HEK293T (cell line): ENCODE measurements around the gene ARL14.

Source experiments
- CTCF ChIA-PET: fragments of 350-600 bp; formaldehyde crosslinking; extraction: SDS; loops from one replicate; lab custom pipeline; 2021; ENCODE audit warnings: antibody characterized with exemption, inconsistent platforms; lab: Yijun Ruan, JAX
- POLR2A ChIA-PET: fragments of 350-600 bp; formaldehyde crosslinking; extraction: SDS; loops from one replicate; lab custom pipeline; 2020; ENCODE audit warnings: antibody characterized with exemption, inconsistent platforms; lab: Yijun Ruan, JAX
- DNase-seq: peaks from one replicate; pipeline ENCODE4 v3.0.0; 2012; ENCODE audit warnings: mixed read lengths; ENCODE audit errors: extremely low spot score
- ARNT ChIP-seq: fragments of 450-650 bp; IDR thresholded peaks from 2 replicates; pipeline ENCODE4 v1.6.1; 2017; ENCODE audit warnings: mild to moderate bottlenecking
- BHLHE40 ChIP-seq: fragments of 450-650 bp; IDR thresholded peaks from 2 replicates; pipeline ENCODE4 v1.6.1; 2016; ENCODE audit warnings: mild to moderate bottlenecking, moderate library complexity, borderline replicate concordance
- CTBP1 ChIP-seq: fragments of 450-650 bp; IDR thresholded peaks from 2 replicates; pipeline ENCODE4 v1.6.1; 2016; ENCODE audit warnings: borderline replicate concordance
- ELF4 ChIP-seq: fragments of 450-650 bp; IDR thresholded peaks from 2 replicates; pipeline ENCODE4 v1.6.1; 2017; ENCODE audit warnings: antibody characterized with exemption
- FOXA1 ChIP-seq: fragments of 450-650 bp; IDR thresholded peaks from 2 replicates; pipeline ENCODE4 v1.6.1; 2016; ENCODE audit warnings: mild to moderate bottlenecking
- FOXK2 ChIP-seq: fragments of 450-650 bp; IDR thresholded peaks from 2 replicates; pipeline ENCODE4 v1.6.1; 2016; ENCODE audit warnings: mild to moderate bottlenecking
- FOXM1 ChIP-seq: fragments of 450-650 bp; IDR thresholded peaks from 2 replicates; pipeline ENCODE4 v1.6.1; 2017; ENCODE audit warnings: mild to moderate bottlenecking, borderline replicate concordance
- HDGF ChIP-seq: fragments of 450-650 bp; IDR thresholded peaks from 2 replicates; pipeline ENCODE4 v1.6.1; 2017; ENCODE audit warnings: antibody characterized with exemption, borderline replicate concordance
- L3MBTL2 ChIP-seq: fragments of 450-650 bp; conservative IDR thresholded peaks from 2 replicates; pipeline ENCODE4 v1.6.1; 2016; ENCODE audit warnings: mild to moderate bottlenecking
- LEF1 ChIP-seq: fragments of 450-650 bp; IDR thresholded peaks from 2 replicates; pipeline ENCODE4 v1.6.1; 2017; ENCODE audit warnings: mild to moderate bottlenecking, borderline replicate concordance
- NFRKB ChIP-seq: fragments of 450-650 bp; IDR thresholded peaks from 2 replicates; pipeline ENCODE4 v1.6.1; 2016; ENCODE audit warnings: mild to moderate bottlenecking, moderate library complexity
- SP1 ChIP-seq: fragments of 450-650 bp; IDR thresholded peaks from 2 replicates; pipeline ENCODE4 v1.6.1; 2017
- SUZ12 ChIP-seq: fragments of 450-650 bp; IDR thresholded peaks from 2 replicates; pipeline ENCODE4 v1.6.1; 2016; ENCODE audit warnings: mild to moderate bottlenecking
- TARDBP ChIP-seq: fragments of 450-650 bp; IDR thresholded peaks from 2 replicates; pipeline ENCODE4 v1.6.1; 2016
- ZNF384 ChIP-seq: fragments of 450-650 bp; IDR thresholded peaks from 2 replicates; pipeline ENCODE4 v1.6.1; 2016
- TF ChIP-seq, protein P1 (sequence below): fragments of 450-650 bp; IDR thresholded peaks from 2 replicates; pipeline ENCODE4 v1.6.1; 2016

Gene ARL14

DNA sequence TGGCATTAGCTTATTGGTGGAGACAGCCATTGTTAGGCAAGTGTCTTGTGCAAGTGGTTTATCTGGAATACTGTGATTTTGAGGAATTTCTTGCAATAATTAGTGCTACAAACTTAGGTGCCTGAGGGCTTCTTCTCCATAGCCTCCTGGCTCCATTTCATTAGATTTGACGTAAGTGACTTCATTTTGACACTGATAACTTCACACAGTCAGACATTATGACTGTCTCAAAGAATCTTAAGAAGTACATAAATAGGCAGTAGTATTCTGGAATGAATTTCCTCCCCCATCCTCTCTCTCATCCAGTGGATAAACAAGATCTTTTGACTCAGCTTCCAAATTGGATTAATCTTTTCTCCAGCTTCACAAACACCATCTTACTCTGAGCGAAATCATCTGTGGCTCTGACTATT, 19.0 kb downstream of the ARL14 start:
- POLR2A ChIA-PET = no interaction called here
- no peak for DNase-seq
- CTCF ChIA-PET = no interaction called here
- no peak for TF ChIP-seq FOXA1

GRCh38 chr3:160697637-160698380, 20.8 kb downstream of the ARL14 start:
- no peak for TF ChIP-seq LEF1
- TF ChIP-seq, protein P1, sequence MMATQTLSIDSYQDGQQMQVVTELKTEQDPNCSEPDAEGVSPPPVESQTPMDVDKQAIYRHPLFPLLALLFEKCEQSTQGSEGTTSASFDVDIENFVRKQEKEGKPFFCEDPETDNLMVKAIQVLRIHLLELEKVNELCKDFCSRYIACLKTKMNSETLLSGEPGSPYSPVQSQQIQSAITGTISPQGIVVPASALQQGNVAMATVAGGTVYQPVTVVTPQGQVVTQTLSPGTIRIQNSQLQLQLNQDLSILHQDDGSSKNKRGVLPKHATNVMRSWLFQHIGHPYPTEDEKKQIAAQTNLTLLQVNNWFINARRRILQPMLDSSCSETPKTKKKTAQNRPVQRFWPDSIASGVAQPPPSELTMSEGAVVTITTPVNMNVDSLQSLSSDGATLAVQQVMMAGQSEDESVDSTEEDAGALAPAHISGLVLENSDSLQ = peak; percentile 70
- ChIA-PET CTCF (interaction anchor here (1.1 kb wide), 1 partner anchor 250 kb away, joined by 5 read pairs; no protein-coding TSS in a partner anchor), POLR2A (interaction anchor here (1.2 kb wide), 1 partner anchor 19 kb away, joined by 3 read pairs; no protein-coding TSS in a partner anchor)
- peak; percentile 20 for DNase-seq

DNA sequence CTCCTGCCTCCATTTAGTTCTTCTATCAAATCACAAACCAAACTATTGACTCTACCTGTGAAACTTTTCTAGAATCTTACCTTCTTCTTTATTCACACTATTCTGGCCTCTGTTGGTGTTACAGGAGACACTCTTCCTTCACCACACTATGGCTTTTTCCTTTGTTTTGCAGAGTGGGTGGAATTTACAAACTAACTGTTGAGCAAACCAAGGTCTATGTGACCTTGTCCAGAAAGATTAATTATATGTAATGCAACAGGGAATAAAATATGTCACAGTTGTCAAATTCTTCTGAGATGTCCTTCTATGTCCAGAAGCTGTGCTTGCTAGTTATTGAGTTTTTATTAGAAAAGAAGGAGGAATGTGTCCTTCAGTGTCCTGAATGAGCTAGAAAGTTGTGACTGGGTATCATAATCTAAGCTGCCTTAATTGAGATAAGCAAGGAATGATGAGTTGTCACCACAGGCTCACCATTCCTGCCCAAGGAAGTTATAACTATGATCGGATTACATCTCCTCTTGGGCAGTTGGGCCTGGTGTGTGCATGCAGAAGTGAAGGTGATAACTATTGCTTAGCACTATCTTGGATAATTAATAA, 21.7 kb downstream of the ARL14 start:
- CTCF ChIA-PET = interaction anchor here (1.1 kb wide), 1 partner anchor 249 kb away, joined by 5 read pairs; no protein-coding TSS in a partner anchor

GRCh38 chr3:160701490-160701889, 24.5 kb downstream of the ARL14 start:
- CTCF ChIA-PET = interaction anchor here (1.0 kb wide), 1 partner anchor 14 kb away, joined by 3 read pairs; no protein-coding TSS in a partner anchor
- TF ChIP-seq, protein P1 = no peak
- TF ChIP-seq FOXA1 (no peak), SP1 (no peak), FOXK2 (no peak), ELF4 (no peak), CTBP1 (no peak), NFRKB (no peak), HDGF (no peak), SUZ12 (no peak), FOXM1 (no peak), ZNF384 (no peak), L3MBTL2 (no peak), BHLHE40 (no peak), TARDBP (no peak), LEF1 (no peak)
- DNase-seq = no peak
- POLR2A ChIA-PET = interaction anchor here (0.6 kb wide), 1 partner anchor 521 kb away, joined by 4 read pairs; no protein-coding TSS in a partner anchor

More for the DNA sequence above, 21.7 kb downstream of the ARL14 start:
- POLR2A ChIA-PET = interaction anchor here (1.2 kb wide), 1 partner anchor 20 kb away, joined by 3 read pairs; no protein-coding TSS in a partner anchor
- no peak for TF ChIP-seq L3MBTL2
- TF ChIP-seq ARNT = no peak
- TF ChIP-seq SUZ12 = no peak
- TF ChIP-seq SP1 = no peak
- TF ChIP-seq BHLHE40 = no peak
- TF ChIP-seq HDGF = no peak
- TF ChIP-seq CTBP1 = no peak
- no peak for TF ChIP-seq FOXK2
- no peak for TF ChIP-seq ELF4
- no peak for TF ChIP-seq FOXA1
- no peak for TF ChIP-seq NFRKB
- TF ChIP-seq, protein P1 = no peak
- no peak for TF ChIP-seq LEF1
- no peak for DNase-seq

DNA sequence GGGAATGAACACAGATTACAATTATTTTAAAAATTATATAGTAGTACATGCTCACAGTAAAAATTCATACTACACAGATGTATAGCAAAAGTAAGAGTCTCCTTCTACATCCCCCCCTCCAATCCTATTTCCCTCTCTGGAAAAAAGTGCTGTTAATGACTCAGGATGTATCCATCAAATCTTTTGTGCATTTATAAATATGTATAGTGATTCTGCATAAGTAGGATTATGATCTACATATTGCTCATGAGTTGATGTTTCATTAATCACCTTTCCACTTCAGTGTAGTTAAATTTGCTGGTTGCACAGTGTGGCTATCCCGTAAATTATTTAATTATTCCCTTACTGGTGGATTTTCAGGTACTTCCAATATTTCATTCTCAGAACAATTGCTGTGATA, 25.3 kb downstream of the ARL14 start:
- ChIA-PET POLR2A (no interaction called here), CTCF (no interaction called here)
- TF ChIP-seq ARNT (no peak), SP1 (no peak), CTBP1 (no peak), NFRKB (no peak), ZNF384 (no peak), ELF4 (no peak), L3MBTL2 (no peak), FOXA1 (no peak), FOXM1 (no peak), HDGF (no peak), TARDBP (no peak), SUZ12 (no peak), LEF1 (no peak), FOXK2 (no peak), BHLHE40 (no peak)
- TF ChIP-seq, protein P1 = no peak
- no peak for DNase-seq
